Measurements from ENCODE around the gene CDK2AP2. TPM values are rescaled to one million over a fixed set of nuclear protein-coding genes. Genes with fewer than 3 reads are reported as not detected.
A peak's percentile ranks its signal among the peaks of the same experiment; 100 is the strongest.
"Not testable (repeated sequence)": the region's sequence is repeated elsewhere in the genome, so short reads cannot be mapped to it uniquely, and the experiment has no call there.

The CDK2AP2 gene
- total RNA-seq, 1 experiment from 2014 or later: 71.7 TPM

DNA sequence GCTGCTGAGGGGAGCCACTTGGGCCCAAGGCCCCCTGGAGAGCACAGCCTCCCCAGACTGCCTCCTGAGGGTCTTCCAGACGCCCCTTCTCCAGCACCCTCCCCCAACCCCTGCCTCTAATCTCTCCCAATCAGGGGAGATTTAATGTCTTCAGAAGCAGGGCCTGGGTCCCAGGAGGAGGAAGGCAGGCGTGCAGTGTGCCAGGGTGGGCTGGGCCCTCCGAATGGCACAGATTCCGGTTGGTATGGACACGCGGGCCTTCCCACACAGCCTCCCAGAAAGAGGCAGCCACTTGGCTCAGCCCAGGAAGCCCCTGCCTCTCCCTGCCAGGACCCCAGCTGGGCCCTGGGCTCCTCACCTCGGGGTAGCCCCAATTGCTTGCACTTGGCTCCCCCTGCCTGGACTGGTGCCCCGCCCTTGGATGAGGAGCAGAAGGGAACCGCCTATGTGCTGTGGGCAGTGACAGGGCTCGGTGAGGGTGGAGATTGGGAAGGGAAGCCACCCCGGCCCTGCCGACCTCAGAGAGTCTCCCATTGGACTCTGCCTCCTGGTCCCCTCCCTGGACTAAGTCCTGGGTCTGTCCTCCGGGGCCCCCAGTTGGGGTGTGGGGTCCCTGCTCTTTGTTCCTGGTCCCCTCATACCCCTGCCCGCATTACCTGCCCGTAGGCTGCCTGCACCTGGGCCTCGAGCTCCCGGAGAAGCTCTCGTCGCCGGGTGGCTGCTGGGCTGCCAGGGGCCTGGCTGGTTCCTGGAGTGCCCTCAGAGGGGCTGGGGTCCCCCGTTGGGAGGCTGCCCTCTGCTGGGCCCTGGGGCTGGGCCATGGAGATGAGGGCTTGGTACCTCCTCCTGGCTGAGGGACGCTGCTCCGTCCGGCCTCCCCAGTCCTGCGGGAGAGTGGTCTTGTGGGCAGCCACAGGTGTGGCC is 15.9 kb upstream of the CDK2AP2 start:
- DNase-seq (ENCODE audit: low read depth): no peak

DNA sequence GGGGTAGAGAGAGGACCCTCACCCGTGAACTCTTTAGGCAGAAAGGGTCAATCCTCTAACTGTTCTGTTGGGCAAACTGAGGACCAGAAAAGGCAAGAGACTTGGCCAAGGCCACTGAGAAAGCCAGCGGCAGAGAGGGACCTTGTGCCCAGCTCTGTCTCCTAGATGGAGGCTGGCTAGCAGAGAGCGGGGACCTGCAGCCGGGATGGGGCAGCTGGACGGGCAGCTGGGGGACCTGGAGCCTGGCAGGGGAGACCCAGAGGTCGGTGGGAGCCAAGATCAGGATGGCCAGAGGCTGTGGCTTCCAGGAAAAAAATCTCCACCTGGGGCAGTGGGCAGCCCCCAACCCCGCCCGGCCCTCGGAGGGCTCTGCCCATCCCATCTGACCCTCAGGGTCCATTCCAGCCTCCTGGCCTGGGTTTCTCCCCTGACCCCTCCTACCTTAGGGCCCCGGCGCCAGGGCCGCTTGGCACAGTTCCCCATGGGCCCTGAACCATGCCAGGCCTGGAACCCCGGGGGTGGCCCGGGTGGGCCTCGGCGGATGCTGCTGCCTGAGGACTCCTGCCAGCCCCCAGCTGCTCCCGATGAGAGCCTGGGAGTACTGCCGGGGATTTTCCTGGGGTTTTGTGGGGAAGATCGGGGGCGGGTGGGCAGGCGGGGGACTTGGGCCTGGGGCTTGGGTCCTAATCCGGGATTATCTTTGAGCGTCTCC is 15.0 kb upstream of the CDK2AP2 start, which contains the start of gene CABP2:
TSS of gene CABP2 (minus strand) at position 603 of the 712 bp plus-strand sequence. CDS start at position 483, 120 bp downstream.
- DNase-seq (ENCODE audit: low read depth): no peak

DNA sequence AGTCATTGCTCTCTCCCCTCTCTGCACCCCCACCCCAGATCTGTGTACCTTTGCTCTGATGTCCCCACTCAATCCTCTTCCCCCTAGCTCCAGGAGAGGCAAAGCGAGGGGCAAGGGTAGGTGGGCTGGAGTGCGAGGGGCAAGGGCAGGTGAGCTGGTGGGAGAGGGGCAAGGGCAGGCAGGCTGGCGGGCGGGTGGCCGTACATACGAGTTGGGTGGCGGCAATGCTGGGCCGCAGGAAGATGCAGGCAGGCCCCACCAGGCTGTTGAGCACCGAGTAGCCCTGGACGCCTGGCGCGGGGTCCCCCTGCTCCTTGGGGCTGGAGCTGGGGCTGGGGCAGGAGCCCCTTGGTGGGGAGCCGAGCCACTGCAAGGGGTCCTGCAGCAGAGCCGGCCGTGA is 14.4 kb upstream of the CDK2AP2 start:
- DNase-seq (ENCODE audit: low read depth): no peak

DNA sequence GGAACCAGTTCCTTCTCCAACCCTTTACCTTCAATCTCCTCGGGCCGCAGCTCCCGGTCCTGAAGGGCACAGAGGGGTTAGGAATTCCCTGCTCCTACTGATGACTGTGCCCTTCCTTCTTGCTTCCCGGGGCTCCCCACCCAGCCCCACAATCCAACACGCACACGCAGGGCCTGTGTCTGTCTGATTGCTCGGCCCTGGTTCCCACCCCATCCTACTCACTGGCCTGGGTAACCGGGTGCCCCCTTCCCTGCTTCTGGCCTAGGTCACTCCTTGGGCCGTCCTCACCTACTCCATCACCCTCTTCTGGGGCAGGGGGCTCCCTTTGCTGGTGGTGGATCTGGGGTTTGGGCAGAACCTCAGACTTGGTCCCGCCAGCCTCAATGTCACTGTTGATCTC is 14.0 kb upstream of the CDK2AP2 start:
- no peak for DNase-seq (ENCODE audit: low read depth)

DNA sequence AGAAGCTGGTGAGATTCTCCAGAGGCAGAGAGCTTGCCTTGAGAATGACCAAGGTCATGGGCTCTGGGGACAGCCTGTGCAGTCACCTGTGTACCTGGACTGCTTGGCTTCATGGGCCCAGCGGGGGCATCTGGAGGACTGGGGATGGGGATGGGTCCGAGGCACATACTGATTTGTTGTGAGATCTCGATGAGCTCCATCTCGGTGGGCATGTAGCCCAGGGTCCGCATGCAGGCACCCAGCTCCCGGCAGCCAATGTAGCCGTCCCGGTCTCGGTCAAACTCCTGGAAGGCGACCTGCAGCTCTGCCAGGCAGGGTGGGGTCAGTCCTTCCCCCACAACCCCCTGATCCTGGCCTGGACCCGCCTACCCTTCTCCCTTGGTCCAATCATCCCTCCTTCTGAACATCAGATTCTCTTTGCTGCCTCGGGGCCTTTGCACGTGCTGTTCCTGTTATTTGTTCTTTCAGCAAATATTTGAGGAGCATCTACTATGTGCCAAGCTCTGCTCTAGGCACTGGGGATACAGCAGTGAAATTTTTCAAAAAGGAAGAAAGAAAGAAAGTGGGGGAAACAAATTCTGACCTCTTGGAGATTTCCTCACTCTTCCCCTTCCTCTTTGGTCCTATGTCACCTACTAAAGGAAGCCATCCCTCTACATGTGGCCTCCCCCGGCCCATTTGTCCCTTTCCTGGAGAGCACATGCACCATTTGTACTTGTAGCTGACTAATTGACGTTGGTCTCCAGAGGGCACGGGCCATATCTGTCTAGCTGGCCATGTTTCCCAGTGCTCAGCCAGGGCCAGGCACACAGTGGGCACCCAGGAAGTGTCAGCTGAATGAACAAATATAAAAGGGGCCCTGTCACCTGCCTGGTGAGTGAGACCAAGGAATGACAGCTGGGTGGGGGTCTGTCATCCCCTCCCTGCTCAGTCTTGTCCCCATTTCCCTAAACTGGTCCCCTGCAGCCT is 13.2 kb upstream of the CDK2AP2 start:
- no peak for DNase-seq (ENCODE audit: low read depth)

DNA sequence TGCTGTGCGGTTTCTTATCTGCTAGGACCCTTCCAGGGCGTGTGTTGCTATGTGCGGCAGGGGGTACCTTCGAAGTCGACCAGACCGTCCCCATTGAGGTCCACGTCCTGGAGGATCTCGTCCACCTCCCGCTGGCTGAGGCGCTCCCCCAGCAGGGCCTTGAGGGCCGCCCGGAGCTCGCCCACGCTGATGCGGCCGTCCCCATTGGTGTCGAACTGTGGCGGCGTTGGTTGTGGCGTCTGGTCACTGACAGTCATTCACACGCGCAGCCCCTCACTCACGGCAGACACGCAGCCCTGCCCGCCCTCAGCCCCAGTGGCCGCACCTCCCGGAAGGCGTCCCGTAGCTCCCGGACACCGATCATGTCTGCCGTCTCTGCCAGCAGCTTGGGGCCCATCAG is 11.8 kb upstream of the CDK2AP2 start:
- no peak for DNase-seq (ENCODE audit: low read depth)

DNA sequence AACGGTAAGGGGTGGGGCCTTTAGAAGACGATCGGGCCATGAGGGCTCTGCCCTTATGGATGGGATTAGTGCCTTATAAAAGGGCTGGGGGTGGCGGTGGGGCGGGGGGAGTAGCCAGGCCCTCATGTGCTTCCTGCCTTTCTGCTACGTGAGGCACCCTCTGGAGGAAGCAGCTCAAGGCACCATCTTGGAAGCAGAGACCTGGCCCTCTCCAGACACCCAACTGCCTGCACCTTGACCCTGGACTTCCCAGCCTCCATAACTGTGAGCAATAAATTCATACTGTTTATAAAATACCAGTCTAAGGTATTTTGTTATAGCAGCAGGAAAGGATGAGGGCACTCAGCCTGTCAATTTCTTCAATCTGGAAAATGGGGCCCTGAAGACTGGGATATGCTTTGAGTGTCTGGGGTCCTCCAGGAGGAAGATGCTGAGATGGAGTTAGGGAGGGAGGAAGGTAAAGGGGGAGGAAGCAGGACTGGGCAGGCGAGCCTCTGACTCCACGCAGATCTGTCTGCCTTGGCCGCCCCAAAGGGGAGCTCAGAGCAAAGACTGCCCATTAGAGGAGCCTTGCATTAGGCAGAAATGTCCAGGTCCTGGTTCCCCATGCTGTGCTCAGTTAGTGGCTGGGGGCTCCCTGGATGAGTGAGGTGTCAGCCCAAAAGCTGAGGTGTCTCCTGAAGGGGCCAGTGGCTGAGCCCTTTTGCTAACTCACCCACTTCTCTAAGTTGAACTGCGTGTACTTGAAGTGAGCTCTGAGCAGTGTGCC is 10.0 kb upstream of the CDK2AP2 start:
- no peak for DNase-seq (ENCODE audit: low read depth)

DNA sequence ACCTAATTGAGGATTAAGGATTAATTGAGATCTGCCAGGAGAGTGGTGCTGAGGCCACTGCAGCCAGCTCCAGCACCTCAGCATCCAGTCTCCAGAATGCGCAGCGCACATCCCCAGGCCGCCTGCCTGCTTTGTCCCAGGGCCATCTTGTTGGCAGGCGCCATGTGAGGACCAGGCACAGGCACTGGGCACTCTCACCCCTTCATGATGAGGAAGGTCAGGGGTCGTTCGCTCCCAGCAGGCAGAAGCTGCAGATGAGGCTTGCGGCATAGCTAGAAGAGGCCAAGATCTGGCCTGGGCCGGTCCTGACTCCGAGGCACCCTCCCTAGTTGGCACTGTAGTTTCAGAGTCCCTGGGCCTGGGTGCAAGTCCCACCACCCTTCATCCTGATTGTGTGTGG is 8.8 kb upstream of the CDK2AP2 start:
- no peak for DNase-seq (ENCODE audit: low read depth)

DNA sequence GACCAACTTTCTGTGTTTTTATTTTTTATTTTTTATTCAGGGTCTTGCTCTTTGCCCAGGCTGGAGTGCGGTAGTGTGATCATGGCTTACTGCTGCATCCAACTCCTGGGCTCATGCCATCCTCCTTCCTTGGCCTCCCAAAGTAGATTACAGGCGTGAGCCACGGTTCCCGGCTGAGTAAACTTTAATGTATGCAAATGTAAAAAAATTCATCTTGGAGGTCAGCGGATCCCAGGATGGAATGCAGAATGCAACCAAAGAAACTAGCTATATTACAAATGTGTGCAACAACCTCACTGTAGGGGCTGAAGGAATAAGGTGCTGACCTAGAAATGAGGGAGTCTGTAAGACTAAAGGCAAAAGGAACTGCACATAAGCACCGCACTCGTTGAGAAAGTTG is 6.2 kb upstream of the CDK2AP2 start:
- DNase-seq (ENCODE audit: low read depth): no peak

DNA sequence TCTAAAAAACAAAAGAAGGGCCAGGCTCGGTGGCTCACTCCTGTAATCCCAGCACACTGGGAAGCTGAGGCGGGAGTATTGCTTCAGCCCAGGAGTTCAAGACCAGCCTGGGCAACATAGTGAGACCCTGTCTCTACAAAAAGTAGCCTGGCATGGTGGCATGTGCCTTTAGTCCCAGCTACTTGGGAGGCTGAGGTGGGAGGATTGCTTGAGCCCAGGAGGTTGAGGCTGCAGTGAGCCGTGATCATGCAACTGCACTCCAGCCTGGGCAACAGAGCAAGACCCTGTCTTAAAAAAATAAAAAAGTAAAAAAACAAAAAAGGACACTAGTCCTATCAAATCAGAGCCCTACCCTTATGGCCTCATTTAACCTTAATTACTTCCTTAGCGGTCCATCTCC is 3.6 kb upstream of the CDK2AP2 start:
- not testable (repeated sequence) for DNase-seq (ENCODE audit: low read depth)

DNA sequence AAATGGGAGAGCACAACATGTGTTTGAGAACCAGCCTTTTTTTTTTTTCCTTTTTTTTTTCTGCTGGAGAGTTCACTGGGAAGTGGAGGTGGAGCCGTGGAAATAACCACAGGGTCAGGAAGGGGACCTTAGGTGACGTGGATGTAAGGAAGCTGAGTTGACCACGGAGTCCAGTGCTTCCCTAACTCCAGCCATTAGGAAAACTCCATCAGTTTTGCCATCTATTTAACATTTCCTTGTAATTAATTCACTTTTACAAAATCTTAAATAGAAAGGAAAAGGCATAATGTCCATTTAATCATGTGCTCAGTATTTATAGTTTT is 2.0 kb upstream of the CDK2AP2 start:
- DNase-seq (ENCODE audit: low read depth): peak; percentile 32

DNA sequence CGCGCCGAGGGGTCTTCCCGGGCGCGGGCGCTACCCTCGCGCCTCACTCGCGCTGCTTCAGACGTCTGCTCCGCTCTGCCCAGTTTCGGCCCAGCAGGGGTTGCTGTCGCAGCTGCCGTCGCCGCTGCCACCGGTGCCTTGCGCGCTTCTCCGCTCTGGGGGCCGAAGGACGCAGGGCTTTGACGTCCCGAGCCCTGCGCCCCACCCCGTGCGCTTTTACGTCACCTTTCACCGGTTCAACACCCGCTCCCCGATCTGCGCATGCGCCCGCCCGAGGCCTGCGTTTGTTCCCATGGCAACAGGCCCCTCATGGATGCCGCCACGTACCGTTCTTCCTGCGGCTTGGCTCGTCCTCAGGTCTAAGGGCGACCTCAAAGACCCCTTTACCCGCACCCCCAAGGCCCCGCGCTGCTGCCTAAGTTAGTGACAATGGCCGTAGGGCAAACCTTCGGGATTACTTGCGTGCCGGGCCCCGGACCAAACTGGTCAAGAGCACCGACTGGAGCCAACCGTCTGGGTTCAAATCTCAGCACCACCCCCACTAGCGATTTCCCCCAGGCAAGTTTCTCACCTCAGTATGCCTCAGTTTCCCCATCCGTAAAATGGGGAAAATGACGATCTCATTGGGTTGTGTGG is 642 bp upstream of the CDK2AP2 start:
- DNase-seq (ENCODE audit: low read depth): peak; percentile 93

DNA sequence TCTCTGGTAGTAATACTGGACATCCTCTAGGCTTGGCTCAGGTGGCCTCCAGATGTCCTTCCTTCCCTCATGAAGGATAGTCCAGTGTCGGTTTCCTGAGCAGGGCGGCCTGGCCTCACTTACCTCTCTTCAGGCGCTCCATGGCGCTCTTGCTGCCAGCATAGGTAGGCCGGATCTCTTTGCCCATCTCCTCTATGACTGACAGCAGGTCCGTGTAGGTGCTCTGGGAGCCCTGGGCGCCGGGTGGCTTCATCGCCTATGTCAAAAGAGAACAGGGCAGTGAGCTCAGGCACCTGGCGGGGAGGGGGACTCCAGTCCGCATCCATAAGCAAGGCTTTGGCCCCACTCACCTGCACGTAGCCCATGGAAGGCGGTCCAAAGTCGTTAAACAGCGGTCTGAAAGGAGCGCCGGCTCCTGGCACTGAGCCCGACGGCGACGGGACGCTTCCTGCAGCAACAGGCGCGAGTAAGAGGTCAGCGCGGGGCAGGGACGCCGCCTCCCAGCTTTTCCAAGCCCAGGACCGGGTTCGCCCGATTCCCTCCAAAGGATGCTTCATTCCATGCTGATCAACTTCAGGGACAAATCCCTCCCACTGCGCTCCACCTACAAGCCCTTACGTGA is 609 bp downstream of the CDK2AP2 start:
- DNase-seq (ENCODE audit: low read depth): peak; percentile 77

DNA sequence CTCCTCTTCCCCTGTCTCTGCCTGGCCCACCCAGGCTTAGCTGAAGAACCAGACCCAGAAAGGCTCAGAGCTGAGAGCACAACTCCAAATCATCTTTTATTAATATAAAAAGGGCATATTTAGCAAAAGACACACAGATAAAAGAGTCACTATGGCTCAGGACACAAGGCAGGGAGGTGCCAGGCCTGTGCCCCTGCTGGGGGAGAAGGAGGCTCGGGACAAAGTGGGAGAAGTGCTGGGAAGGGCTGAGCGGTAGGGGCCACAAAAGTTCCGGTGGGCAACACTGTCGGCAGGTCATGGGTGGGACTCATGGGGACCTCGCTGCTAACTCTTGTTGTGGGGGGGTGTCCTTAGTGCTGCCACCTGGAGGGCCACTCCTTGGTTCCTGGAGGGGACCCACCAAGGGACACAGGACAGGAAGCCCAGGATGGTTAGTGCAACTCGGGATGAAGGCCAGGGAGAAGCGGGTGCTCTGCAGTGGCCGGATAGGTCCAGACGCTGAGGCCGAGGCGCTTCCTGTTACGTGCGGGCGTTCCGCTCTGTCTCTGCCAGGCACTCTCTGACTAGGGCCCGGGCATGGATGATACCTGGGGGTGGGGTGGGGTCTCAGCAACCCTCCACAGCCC is 1.4 kb downstream of the CDK2AP2 start:
- DNase-seq (ENCODE audit: low read depth): no peak

DNA sequence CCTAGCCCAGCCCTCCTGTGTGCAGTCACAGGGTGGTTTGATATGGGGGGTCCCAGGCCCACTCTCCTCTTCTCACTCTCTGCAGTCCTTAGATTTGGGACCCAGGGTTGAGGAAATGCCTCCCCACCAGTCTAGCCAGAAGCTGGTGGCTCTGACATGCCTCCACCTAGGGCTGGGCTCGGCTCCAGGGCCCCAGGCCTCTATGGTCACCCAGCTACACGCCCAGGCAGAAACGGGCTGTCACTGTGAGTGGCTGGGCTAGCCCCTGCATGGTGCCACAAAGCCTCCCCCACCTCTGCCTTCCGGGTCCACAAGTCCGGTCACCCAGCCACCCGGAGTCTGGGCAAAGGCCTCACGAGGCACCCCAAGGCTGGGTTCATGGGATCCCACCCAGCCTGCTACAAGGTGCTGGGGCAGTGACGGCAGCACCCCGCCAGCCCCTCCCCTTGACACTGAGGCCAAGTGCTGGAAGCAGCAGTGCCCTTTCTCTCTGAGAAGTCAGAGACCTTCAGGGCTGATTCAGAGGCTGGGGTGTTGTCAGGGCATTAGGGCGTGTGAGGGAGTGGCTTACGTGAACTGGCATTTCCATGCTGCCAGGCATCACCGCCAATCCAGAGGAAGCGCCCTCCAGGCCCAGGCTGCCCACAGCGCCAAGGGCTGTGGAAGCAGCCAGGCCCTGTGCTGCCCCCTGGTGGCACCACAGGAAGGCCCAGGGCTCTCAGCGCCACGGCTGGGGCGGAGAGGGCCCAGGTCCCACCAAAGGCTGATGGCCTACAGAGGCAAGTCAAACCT is 2.2 kb downstream of the CDK2AP2 start:
- peak; percentile 94 for DNase-seq (ENCODE audit: low read depth)

DNA sequence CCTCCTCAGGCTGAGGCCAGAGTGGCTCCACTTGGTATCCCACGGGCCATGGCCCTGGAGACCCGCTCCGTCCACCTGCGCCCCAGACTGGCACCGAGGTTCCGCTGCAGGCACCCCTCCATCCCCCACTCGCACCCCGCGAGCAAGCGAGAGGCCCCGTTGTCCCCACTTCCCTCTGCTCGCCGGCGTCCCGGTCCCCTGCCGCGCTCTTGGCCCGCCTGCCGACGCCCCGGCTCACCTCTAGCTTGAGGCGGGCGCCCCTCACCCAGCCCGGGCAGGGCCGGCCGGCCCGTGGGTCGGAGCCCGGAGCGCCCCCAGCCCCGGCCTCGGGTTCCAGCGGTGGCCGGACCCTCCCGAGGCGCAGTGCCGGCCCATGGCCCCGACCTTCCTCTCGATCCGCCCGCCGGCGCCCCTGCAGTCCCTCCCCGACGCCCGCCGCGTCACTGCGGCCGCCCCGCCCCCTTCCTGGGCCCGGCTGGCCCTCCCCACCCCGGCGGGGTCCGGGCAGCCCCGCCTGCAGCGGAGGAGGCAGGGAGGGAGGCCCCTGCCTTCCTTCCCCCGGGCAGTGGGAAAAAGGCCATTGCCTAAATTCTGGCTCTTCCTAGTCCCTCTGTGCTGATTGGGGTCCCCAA is 2.9 kb downstream of the CDK2AP2 start, which contains the start of gene PITPNM1:
TSS of gene PITPNM1 (minus strand) at position 414 of the 632 bp plus-strand sequence. CDS start 1,183 bp downstream, outside the sequence.
- peak; percentile 66 for DNase-seq (ENCODE audit: low read depth)

DNA sequence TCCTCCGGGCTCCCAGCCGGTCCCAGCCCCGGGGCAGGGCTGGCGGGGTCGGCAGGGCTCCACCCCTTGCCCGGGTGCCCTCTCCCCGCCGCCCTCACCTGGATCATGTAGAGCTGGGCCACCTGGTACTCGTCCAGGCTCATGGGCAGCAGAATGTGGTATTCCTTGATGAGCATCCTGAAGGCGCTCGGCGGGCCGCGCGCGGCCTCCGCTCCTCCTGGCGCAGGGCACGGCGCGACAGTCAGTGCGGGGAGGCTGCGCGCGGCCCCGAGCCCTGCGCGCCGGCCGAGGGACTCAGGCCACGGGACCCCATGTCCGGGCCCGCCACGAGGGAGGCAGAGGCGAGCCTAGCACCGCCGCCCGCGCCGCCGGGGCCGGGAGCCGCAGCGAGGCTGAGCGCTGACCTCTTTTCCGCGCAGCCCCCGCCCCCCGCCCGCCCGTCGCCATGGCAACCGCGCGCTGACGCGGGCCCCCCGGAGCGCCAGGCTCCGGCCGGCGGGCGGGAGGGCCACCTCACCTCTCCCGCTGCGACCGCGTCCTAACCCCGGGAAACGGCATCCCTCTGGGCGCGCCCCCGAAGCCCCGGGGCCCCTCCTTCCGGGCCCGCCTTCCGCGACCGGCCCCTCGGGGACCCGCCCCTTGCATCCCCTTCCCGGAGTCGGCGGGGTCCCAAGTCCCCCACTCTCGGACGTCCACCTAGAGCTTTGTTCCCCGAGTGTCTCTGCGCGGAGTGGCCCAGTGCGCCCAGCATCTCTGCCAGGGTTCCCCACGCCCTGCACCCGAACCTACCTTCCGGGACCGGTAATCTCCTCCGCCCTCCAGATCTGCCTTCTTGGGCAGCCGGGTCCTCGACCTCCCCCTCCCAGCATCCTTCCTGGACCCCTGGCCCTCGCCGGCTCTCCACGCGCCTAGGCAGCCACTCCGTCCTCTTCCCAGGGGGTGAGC is 3.7 kb downstream of the CDK2AP2 start:
- peak; percentile 45 for DNase-seq (ENCODE audit: low read depth)

All from RPMI7951 (cell line).